Caco-2 (cell line): ENCODE measurements around the gene COL20A1. TPM values are rescaled to one million over a fixed set of nuclear protein-coding genes. Genes with fewer than 3 reads are reported as not detected.
"Not testable (repeated sequence)": the region's sequence is repeated elsewhere in the genome, so short reads cannot be mapped to it uniquely, and the experiment has no call there.

Source experiments
- BruUV-seq: library from RNA; stranded (reverse); fragments of 400-500 nt; replicated peaks from 2 replicates; lab custom pipeline; 2021; lab: Mats Ljungman, UMichigan
- CTCF ChIA-PET: fragments of 300-600 bp; sonication (Branson Sonifier 250); formaldehyde crosslinking; loops from one replicate; lab custom pipeline; 2022; ENCODE audit warnings: antibody characterized with exemption; lab: Charles Lee
- POLR2A ChIA-PET: fragments of 300-600 bp; sonication (Branson Sonifier 250); formaldehyde crosslinking; loops from one replicate; lab custom pipeline; 2022; ENCODE audit warnings: antibody characterized with exemption; lab: Charles Lee
- DNase-seq, 2 experiments: peaks; one replicate each; pipeline versions ENCODE4 v3.0.0 to v3.0.0-alpha.2; 2020 to 2022
- H3K27me3 ChIP-seq: replicated peaks from 2 replicates; pipeline ENCODE4 v1.6.0; 2011; ENCODE audit warnings: low read length; ENCODE audit not compliant: control insufficient read depth, insufficient read depth
- H3K36me3 ChIP-seq: 2 replicates; pipeline ENCODE4 v1.5.1; 2011; ENCODE audit warnings: low read length; ENCODE audit not compliant: control insufficient read depth, insufficient read depth
- H3K4me1 ChIP-seq: fragments of 250-450 bp; sonication (Bioruptor Pico); 2 replicates; pipeline ENCODE4 v1.5.1; 2020; ENCODE audit warnings: mild to moderate bottlenecking
- H3K4me3 ChIP-seq: 2 replicates; pipeline ENCODE4 v1.5.1; 2011; ENCODE audit warnings: low read depth, mild to moderate bottlenecking, control low read depth, low read length
- H3K9me3 ChIP-seq: fragments of 250-450 bp; sonication (Bioruptor Pico); 2 replicates; pipeline ENCODE4 v1.5.1; 2020; ENCODE audit warnings: mild to moderate bottlenecking, moderate library complexity
- H3K27ac Mint-ChIP-seq: one replicate; pipeline ENCODE4 v1.8.0; 2022; ENCODE audit warnings: mixed read lengths; ENCODE audit not compliant: unreplicated experiment
- H3K27me3 Mint-ChIP-seq: one replicate; pipeline ENCODE4 v1.8.0; 2022; ENCODE audit warnings: mixed read lengths; ENCODE audit not compliant: insufficient read depth, unreplicated experiment
- H3K36me3 Mint-ChIP-seq: one replicate; pipeline ENCODE4 v1.8.0; 2022; ENCODE audit warnings: mild to moderate bottlenecking, mixed read lengths; ENCODE audit not compliant: insufficient read depth, unreplicated experiment
- H3K4me1 Mint-ChIP-seq: one replicate; pipeline ENCODE4 v1.8.0; 2022; ENCODE audit warnings: low read depth, mixed read lengths; ENCODE audit not compliant: unreplicated experiment
- H3K4me3 Mint-ChIP-seq: one replicate; pipeline ENCODE4 v1.8.0; 2022; ENCODE audit warnings: mild to moderate bottlenecking, moderate library complexity, mixed read lengths; ENCODE audit not compliant: unreplicated experiment
- H3K9me3 Mint-ChIP-seq: one replicate; pipeline ENCODE4 v1.8.0; 2022; ENCODE audit warnings: mixed read lengths; ENCODE audit not compliant: unreplicated experiment
- CTCF ChIP-seq, 2 experiments: fragments of 200-600 bp in 1 of 2; IDR thresholded peaks; 1 replicate in 1 of 2; 2 replicates in 1 of 2; pipeline versions ENCODE4 v1.5.1 to v1.8.0; 2011 to 2022; ENCODE audit warnings: antibody characterized with exemption in 1 of 2, control low read depth in 1 of 2, inconsistent platforms in 1 of 2, low read depth in 1 of 2, low read length in 1 of 2, mild to moderate bottlenecking in 1 of 2, moderate library complexity in 1 of 2; ENCODE audit not compliant: insufficient read depth in 1 of 2, severe bottlenecking in 1 of 2, unreplicated experiment in 1 of 2
- intact Hi-C: fragments of 100-400 bp; cut with micrococcal nuclease; formaldehyde crosslinking; loops from one replicate; pipeline ENCODE4 v1.10.0; 2022; ENCODE audit not compliant: unreplicated experiment
- total RNA-seq: library from RNA; stranded (reverse); gene quantifications from 2 replicates; pipeline ENCODE4 v1.2.3, GENCODE V29; 2022

COL20A1 gene
- total RNA-seq, 1 experiment from 2014 or later: 0.27 TPM

GRCh38 chr20:63335711-63336110 lies 42.7 kb downstream of the COL20A1 start:
- H3K36me3 Mint-ChIP-seq: peaks cover 1% of the 10 kb centered on the region
- Histone ChIP-seq H3K27me3 (no peaks in the 10 kb centered on the region), H3K4me1 (peaks cover 4% of the 10 kb centered on the region; the same call in 1 of the 2 replicates), H3K36me3 (no peaks in the 10 kb centered on the region), H3K9me3 (peaks cover 10% of the 10 kb centered on the region), H3K4me3 (no peak overlapping the region)
- no peak for TF ChIP-seq CTCF (IDR thresholded peaks at IDR 0.05; ENCODE audit: insufficient read depth in 1 of 2, low read depth in 1 of 2, low read length in 1 of 2, severe bottlenecking in 1 of 2, unreplicated experiment in 1 of 2)
- H3K4me3 Mint-ChIP-seq: no peak overlapping the region
- H3K4me1 Mint-ChIP-seq: peaks cover 13% of the 10 kb centered on the region
- intact Hi-C loops: no loop called here
- peaks cover 19% of the 10 kb centered on the region for H3K9me3 Mint-ChIP-seq
- no peak overlapping the region for H3K27ac Mint-ChIP-seq
- ChIA-PET CTCF (no interaction called here), POLR2A (interaction anchor here (0.5 kb wide), 1 partner anchor 185 kb away, joined by 7 read pairs; no protein-coding TSS in a partner anchor)
- H3K27me3 Mint-ChIP-seq: peaks cover 9% of the 10 kb centered on the region
- no TSS peak for BruUV-seq
- DNase-seq: no peak

- Histone ChIP-seq H3K9me3 (peaks cover 10% of the 10 kb centered on the region), H3K36me3 (no peaks in the 10 kb centered on the region), H3K4me1 (no peaks in the 10 kb centered on the region), H3K4me3 (no peak overlapping the region), H3K27me3 (no peaks in the 10 kb centered on the region)
- Mint-ChIP-seq H3K9me3 (peaks cover 25% of the 10 kb centered on the region), H3K27ac (no peak overlapping the region), H3K4me1 (peaks cover 13% of the 10 kb centered on the region), H3K27me3 (peaks cover 15% of the 10 kb centered on the region), H3K4me3 (no peak overlapping the region), H3K36me3 (peaks cover 6% of the 10 kb centered on the region)
- CTCF ChIA-PET: no interaction called here
- DNase-seq: no peak
- BruUV-seq: no TSS peak
- no peak for TF ChIP-seq CTCF (IDR thresholded peaks at IDR 0.05; ENCODE audit: insufficient read depth in 1 of 2, low read depth in 1 of 2, low read length in 1 of 2, severe bottlenecking in 1 of 2, unreplicated experiment in 1 of 2)
- intact Hi-C loops: no loop called here
- POLR2A ChIA-PET: no interaction called here
Measured at GRCh38 chr20:63336232-63336752, 43.3 kb downstream of the COL20A1 start.

GRCh38 chr20:63337786-63338420 lies 44.9 kb downstream of the COL20A1 start:
- H3K4me3 ChIP-seq: no peak overlapping the region
- H3K9me3 Mint-ChIP-seq: peaks cover 18% of the 10 kb centered on the region
- H3K36me3 ChIP-seq: no peaks in the 10 kb centered on the region
- no peak for DNase-seq
- no peak for TF ChIP-seq CTCF (IDR thresholded peaks at IDR 0.05; ENCODE audit: insufficient read depth in 1 of 2, low read depth in 1 of 2, low read length in 1 of 2, severe bottlenecking in 1 of 2, unreplicated experiment in 1 of 2)
- H3K36me3 Mint-ChIP-seq: peaks cover 6% of the 10 kb centered on the region
- intact Hi-C loops: no loop called here
- H3K27ac Mint-ChIP-seq: peak overlapping the region; percentile 5
- POLR2A ChIA-PET: no interaction called here
- H3K4me1 Mint-ChIP-seq: peaks cover 13% of the 10 kb centered on the region
- H3K4me3 Mint-ChIP-seq: no peak overlapping the region
- CTCF ChIA-PET: no interaction called here
- no TSS peak for BruUV-seq
- 0 out of 2 replicates have a peak, but pooled peaks cover 2% of the 10 kb centered on the region for H3K27me3 ChIP-seq
- peaks cover 26% of the 10 kb centered on the region for H3K27me3 Mint-ChIP-seq
- no peaks in the 10 kb centered on the region for H3K4me1 ChIP-seq
- no peaks in the 10 kb centered on the region for H3K9me3 ChIP-seq

GRCh38 chr20:63339154-63340094 lies 46.4 kb downstream of the COL20A1 start:
- peaks cover 18% of the 10 kb centered on the region for H3K9me3 Mint-ChIP-seq

More at GRCh38 chr20:63339154-63340094, 46.4 kb downstream of the COL20A1 start:
- H3K36me3 ChIP-seq, H3K27ac Mint-ChIP-seq, H3K4me3 ChIP-seq, CTCF ChIA-PET, H3K4me1 Mint-ChIP-seq, H3K4me1 ChIP-seq, intact Hi-C loops, H3K36me3 Mint-ChIP-seq, H3K27me3 ChIP-seq, BruUV-seq, POLR2A ChIA-PET, H3K4me3 Mint-ChIP-seq, H3K9me3 ChIP-seq, DNase-seq: not testable (repeated sequence)
- H3K27me3 Mint-ChIP-seq: peaks cover 28% of the 10 kb centered on the region
